KMS-11 (cell line): Measurements from ENCODE around the gene PROK2.
A peak's percentile ranks its signal among the peaks of the same experiment; 100 is the strongest.

Experiments used
- H2AFZ ChIP-seq: fragments of 200-600 bp; sonication (generic); 2 replicates; pipeline ENCODE4 v1.6.1; 2016; ENCODE audit warnings: antibody characterized with exemption, mixed run types, low read depth
- H3K27ac ChIP-seq: fragments of 200-600 bp; sonication (generic); 2 replicates; pipeline ENCODE4 v1.6.1; 2016; ENCODE audit warnings: mild to moderate bottlenecking, mixed run types
- H3K27me3 ChIP-seq: fragments of 200-600 bp; sonication (generic); 2 replicates; pipeline ENCODE4 v1.6.1; 2017; ENCODE audit warnings: mild to moderate bottlenecking, low read depth, mixed run types, moderate library complexity; ENCODE audit not compliant: insufficient read depth
- H3K36me3 ChIP-seq: fragments of 200-600 bp; sonication (generic); 2 replicates; pipeline ENCODE4 v1.6.1; 2017; ENCODE audit warnings: mild to moderate bottlenecking, mixed run types; ENCODE audit not compliant: insufficient read depth
- H3K4me1 ChIP-seq: fragments of 200-600 bp; sonication (generic); 2 replicates; pipeline ENCODE4 v1.6.1; 2016; ENCODE audit warnings: mild to moderate bottlenecking, low read depth, mixed run types; ENCODE audit not compliant: poor library complexity, severe bottlenecking
- H3K4me2 ChIP-seq: fragments of 200-600 bp; sonication (generic); 2 replicates; pipeline ENCODE4 v1.7.0; 2016; ENCODE audit warnings: mild to moderate bottlenecking, mixed run types
- H3K4me3 ChIP-seq: fragments of 200-600 bp; sonication (generic); IDR thresholded peaks from 2 replicates; pipeline ENCODE4 v1.6.1; 2017; ENCODE audit warnings: low read depth, low read length, mixed read lengths; ENCODE audit not compliant: insufficient read depth
- H3K79me2 ChIP-seq: fragments of 200-600 bp; sonication (generic); 2 replicates; pipeline ENCODE4 v1.6.1; 2016; ENCODE audit warnings: low read depth, mixed run types; ENCODE audit not compliant: insufficient read depth
- H3K9ac ChIP-seq: fragments of 200-600 bp; sonication (generic); 2 replicates; pipeline ENCODE4 v1.6.1; 2016; ENCODE audit warnings: mild to moderate bottlenecking, mixed run types
- H4K20me1 ChIP-seq: fragments of 200-600 bp; sonication (generic); 2 replicates; pipeline ENCODE4 v1.6.1; 2016; ENCODE audit warnings: mild to moderate bottlenecking, mixed run types; ENCODE audit not compliant: insufficient read depth
- TF ChIP-seq, protein P1 (sequence below): fragments of 200-600 bp; sonication (generic); conservative IDR thresholded peaks from 2 replicates; pipeline ENCODE4 v1.6.1; 2017; ENCODE audit warnings: low read depth, mild to moderate bottlenecking, antibody characterized with exemption, low read length, moderate library complexity, mixed read lengths

Gene PROK2

DNA sequence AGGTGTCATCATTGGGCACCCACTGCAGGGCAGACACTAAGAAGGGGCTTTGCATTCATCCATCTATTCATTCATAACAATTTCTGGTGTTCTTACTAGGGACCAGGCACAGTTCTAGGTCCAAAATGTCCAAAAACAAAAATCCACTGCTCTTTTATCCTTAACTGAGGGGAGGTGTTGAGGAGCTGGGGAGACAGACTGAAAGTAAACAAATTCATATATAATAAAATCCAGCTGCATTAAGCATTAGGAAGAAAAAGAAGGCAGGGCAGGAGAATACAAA lies 60.8 kb downstream of the PROK2 start:
- no peaks in the 10 kb centered on the region for H3K36me3 ChIP-seq
- H3K4me3 ChIP-seq: peak overlapping the region; percentile 17
- TF ChIP-seq, protein P1, sequence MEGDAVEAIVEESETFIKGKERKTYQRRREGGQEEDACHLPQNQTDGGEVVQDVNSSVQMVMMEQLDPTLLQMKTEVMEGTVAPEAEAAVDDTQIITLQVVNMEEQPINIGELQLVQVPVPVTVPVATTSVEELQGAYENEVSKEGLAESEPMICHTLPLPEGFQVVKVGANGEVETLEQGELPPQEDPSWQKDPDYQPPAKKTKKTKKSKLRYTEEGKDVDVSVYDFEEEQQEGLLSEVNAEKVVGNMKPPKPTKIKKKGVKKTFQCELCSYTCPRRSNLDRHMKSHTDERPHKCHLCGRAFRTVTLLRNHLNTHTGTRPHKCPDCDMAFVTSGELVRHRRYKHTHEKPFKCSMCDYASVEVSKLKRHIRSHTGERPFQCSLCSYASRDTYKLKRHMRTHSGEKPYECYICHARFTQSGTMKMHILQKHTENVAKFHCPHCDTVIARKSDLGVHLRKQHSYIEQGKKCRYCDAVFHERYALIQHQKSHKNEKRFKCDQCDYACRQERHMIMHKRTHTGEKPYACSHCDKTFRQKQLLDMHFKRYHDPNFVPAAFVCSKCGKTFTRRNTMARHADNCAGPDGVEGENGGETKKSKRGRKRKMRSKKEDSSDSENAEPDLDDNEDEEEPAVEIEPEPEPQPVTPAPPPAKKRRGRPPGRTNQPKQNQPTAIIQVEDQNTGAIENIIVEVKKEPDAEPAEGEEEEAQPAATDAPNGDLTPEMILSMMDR: no peak
- no peak overlapping the region for H3K9ac ChIP-seq
- no peaks in the 10 kb centered on the region for H3K27me3 ChIP-seq
- no peak overlapping the region for H3K27ac ChIP-seq
- peaks cover 12% of the 10 kb centered on the region for H3K4me1 ChIP-seq
- H3K4me2 ChIP-seq: peak overlapping the region; percentile 83
- no peaks in the 10 kb centered on the region for H3K79me2 ChIP-seq
- H2AFZ ChIP-seq: peak overlapping the region; percentile 57; the same call in 1 of the 2 replicates
- H4K20me1 ChIP-seq: no peaks in the 10 kb centered on the region

- H3K79me2 ChIP-seq: no peaks in the 10 kb centered on the region
These were observed 61.3 kb downstream of the PROK2 start for GRCh38 chr3:71723452-71724170.

DNA sequence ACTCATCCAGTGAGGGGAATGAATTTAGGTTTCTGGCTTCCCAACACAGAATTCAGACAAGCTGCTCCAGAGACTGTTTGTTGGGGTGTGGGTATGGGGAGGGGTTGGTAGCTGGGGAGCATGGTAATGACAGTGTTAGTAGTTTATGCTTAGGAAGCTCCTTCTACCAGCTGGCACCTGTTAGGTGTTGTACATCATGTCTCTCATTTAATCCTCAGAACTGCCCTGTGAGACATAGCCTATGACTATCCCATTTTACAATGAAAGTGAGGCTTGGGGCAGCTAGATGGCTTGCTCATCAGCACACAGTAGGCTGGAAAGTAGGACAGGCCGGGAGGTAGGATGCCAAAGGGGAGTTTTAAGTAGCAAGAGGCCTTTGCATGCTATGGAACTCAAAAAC lies 62.3 kb downstream of the PROK2 start:
- Histone ChIP-seq H3K27me3 (no peaks in the 10 kb centered on the region), H3K4me2 (peak overlapping the region; percentile 83; the same call in 1 of the 2 replicates), H3K36me3 (no peaks in the 10 kb centered on the region), H4K20me1 (no peaks in the 10 kb centered on the region), H3K9ac (no peak overlapping the region), H3K79me2 (no peaks in the 10 kb centered on the region), H3K4me1 (peaks cover 12% of the 10 kb centered on the region), H3K4me3 (no peak overlapping the region), H3K27ac (no peak overlapping the region), H2AFZ (no peak overlapping the region)
- TF ChIP-seq, protein P1: no peak

More at GRCh38 chr3:71723452-71724170, 61.3 kb downstream of the PROK2 start:
- Histone ChIP-seq H3K27me3 (no peaks in the 10 kb centered on the region), H4K20me1 (no peaks in the 10 kb centered on the region), H3K27ac (no peak overlapping the region), H3K4me3 (peak overlapping the region; percentile 17), H3K4me2 (peak overlapping the region; percentile 83), H3K36me3 (no peaks in the 10 kb centered on the region), H3K9ac (no peak overlapping the region), H3K4me1 (peaks cover 12% of the 10 kb centered on the region), H2AFZ (peak overlapping the region; percentile 57; the same call in 1 of the 2 replicates)
- TF ChIP-seq, protein P1: no peak
